ENCODE measurements around the gene PGAP2.

- TF ChIP-seq CTCF (IDR thresholded peaks at IDR 0.05), result no peak
- TF ChIP-seq POLR2AphosphoS5 (IDR thresholded peaks at IDR 0.05), result no peak
Measured at GRCh38 chr11:3817181-3817800, 8.9 kb downstream of the PGAP2 start.
